CD4-positive, alpha-beta memory T cell (primary cell): Measurements from ENCODE around the gene STX11. TPM values are rescaled to one million over a fixed set of nuclear protein-coding genes. Genes with fewer than 3 reads are reported as not detected.
"Not testable (repeated sequence)": the region's sequence is repeated elsewhere in the genome, so short reads cannot be mapped to it uniquely, and the experiment has no call there.

Experiments used
- CTCF ChIA-PET: fragments of 350-600 bp; sonication (Branson Sonifier 250); formaldehyde crosslinking; loops from one replicate; lab custom pipeline; 2021; ENCODE audit warnings: inconsistent platforms; ENCODE audit not compliant: partially characterized antibody; lab: Charles Lee
- POLR2A ChIA-PET: fragments of 350-600 bp; sonication (Branson Sonifier 250); formaldehyde crosslinking; loops from one replicate; lab custom pipeline; 2021; ENCODE audit not compliant: partially characterized antibody; lab: Charles Lee
- DNase-seq, 5 donors: peaks; one replicate each; pipeline versions ENCODE4 v3.0.0 to v3.0.0-alpha.2; 2020 to 2022; ENCODE audit warnings: mixed read lengths in 1 of 5
- H3K27ac ChIP-seq: one replicate; pipeline ENCODE4 v1.7.0; 2013; ENCODE audit warnings: low read depth, low read length
- H3K27me3 ChIP-seq: 2 replicates; pipeline ENCODE4 v1.7.0; 2013; ENCODE audit warnings: mild to moderate bottlenecking, low read length, moderate library complexity; ENCODE audit not compliant: insufficient read depth
- H3K36me3 ChIP-seq: 2 replicates; pipeline ENCODE4 v1.7.0; 2013; ENCODE audit warnings: mild to moderate bottlenecking, low read length, moderate library complexity; ENCODE audit not compliant: insufficient read depth
- H3K4me1 ChIP-seq: 2 replicates; pipeline ENCODE4 v1.7.0; 2013; ENCODE audit warnings: mild to moderate bottlenecking, low read length, moderate library complexity; ENCODE audit not compliant: insufficient read depth
- H3K4me3 ChIP-seq, 2 donors: one replicate each; pipeline ENCODE4 v1.7.0; 2013; ENCODE audit warnings: low read length in 2 of 2, mild to moderate bottlenecking in 1 of 2
- H3K9me3 ChIP-seq, 2 donors: one replicate each; pipeline ENCODE4 v1.7.0; 2013; ENCODE audit warnings: low read length in 2 of 2, control low read depth in 1 of 2; ENCODE audit not compliant: control insufficient read depth in 1 of 2
- H3K27ac Mint-ChIP-seq, 7 donors: one replicate each; pipeline ENCODE4 v1.8.0; 2020 to 2021; ENCODE audit warnings: mixed read lengths in 7 of 7, mild to moderate bottlenecking in 6 of 7, inconsistent platforms in 3 of 7, moderate library complexity in 3 of 7
- H3K27me3 Mint-ChIP-seq, 2 donors: one replicate each; pipeline ENCODE4 v1.8.0; 2020 to 2021; ENCODE audit warnings: mixed read lengths in 2 of 2
- H3K36me3 Mint-ChIP-seq, 2 donors: one replicate each; pipeline ENCODE4 v1.8.0; 2020 to 2021; ENCODE audit warnings: mixed read lengths in 2 of 2, inconsistent platforms in 1 of 2, mild to moderate bottlenecking in 1 of 2
- H3K4me1 Mint-ChIP-seq, 4 donors: one replicate each; pipeline ENCODE4 v1.8.0; 2020 to 2021; ENCODE audit warnings: mixed read lengths in 4 of 4, mild to moderate bottlenecking in 1 of 4
- H3K4me3 Mint-ChIP-seq, 8 donors: one replicate each; pipeline ENCODE4 v1.8.0; 2020 to 2021; ENCODE audit warnings: mixed read lengths in 8 of 8, mild to moderate bottlenecking in 7 of 8, moderate library complexity in 6 of 8, inconsistent platforms in 3 of 8
- H3K9me3 Mint-ChIP-seq, 8 donors: one replicate each; pipeline ENCODE4 v1.8.0; 2020 to 2021; ENCODE audit warnings: mixed read lengths in 8 of 8, mild to moderate bottlenecking in 5 of 8, inconsistent platforms in 3 of 8, moderate library complexity in 1 of 8
- intact Hi-C: fragments of 100-400 bp; cut with micrococcal nuclease; formaldehyde crosslinking; loops from one replicate; pipeline ENCODE4 v1.15.1; 2023
- polyA plus RNA-seq, 2 donors: library from polyadenylated mRNA; unstranded; fragments of 300-500 nt; fragmentation: Illumina TruSeq; gene quantifications; one replicate each; pipeline ENCODE4 v1.2.3, GENCODE V29; 2021
- total RNA-seq, 2 experiments: library from RNA; stranded (reverse); gene quantifications; one replicate each; pipeline ENCODE4 v1.2.3, GENCODE V29; 2021

The STX11 gene
- total and polyA plus RNA-seq, 4 experiments from 2014 or later, result 5.7 to 11.0 (median 7.9) TPM

- Mint-ChIP-seq H3K9me3 (no peaks in the 10 kb centered on the region), H3K4me3 (peak overlapping the region in 1 of 8 donors; percentile 20), H3K27ac (no peak overlapping the region), H3K36me3 (no peaks in the 10 kb centered on the region), H3K27me3 (no peaks in the 10 kb centered on the region), H3K4me1 (peaks cover 6 to 16% (median 10%) of the 10 kb centered on the region in 4 donors)
- ChIA-PET POLR2A (no interaction called here), CTCF (interaction anchor here (1.2 kb wide), 1 partner anchor 89 kb away, joined by 3 read pairs; no protein-coding TSS in a partner anchor)
- H3K9me3 ChIP-seq, result no peaks in the 10 kb centered on the region
- H3K4me3 ChIP-seq, result no peak overlapping the region
- intact Hi-C loops, result no loop called here
- no peaks in the 10 kb centered on the region for H3K36me3 ChIP-seq
- H3K4me1 ChIP-seq, result peaks cover 9% of the 10 kb centered on the region
- DNase-seq, result no peak
- no peaks in the 10 kb centered on the region for H3K27me3 ChIP-seq
- no peak overlapping the region for H3K27ac ChIP-seq
Measured at GRCh38 chr6:144129469-144129868, 20.8 kb upstream of the STX11 start.

- intact Hi-C loops, result no loop called here
- Mint-ChIP-seq H3K36me3 (no peaks in the 10 kb centered on the region), H3K27ac (no peak overlapping the region), H3K9me3 (no peaks in the 10 kb centered on the region), H3K27me3 (no peaks in the 10 kb centered on the region), H3K4me3 (peak overlapping the region in 3 of 8 donors; percentile 7 to 74 (median 64)), H3K4me1 (peaks cover 6 to 16% (median 10%) of the 10 kb centered on the region in 4 donors)
- CTCF ChIA-PET, result interaction anchor here (1.1 kb wide), 1 partner anchor 26 kb away, joined by 3 read pairs; no protein-coding TSS in a partner anchor
- Histone ChIP-seq H3K27ac (no peak overlapping the region), H3K4me1 (peaks cover 9% of the 10 kb centered on the region), H3K27me3 (no peaks in the 10 kb centered on the region), H3K4me3 (no peak overlapping the region), H3K36me3 (no peaks in the 10 kb centered on the region), H3K9me3 (no peaks in the 10 kb centered on the region)
- DNase-seq, result no peak
- POLR2A ChIA-PET, result interaction anchor here (1.0 kb wide), 1 partner anchor 13 kb away, joined by 3 read pairs; no protein-coding TSS in a partner anchor
Measured at GRCh38 chr6:144131248-144131709, 19.0 kb upstream of the STX11 start.

GRCh38 chr6:144132167-144132690 is 18.1 kb upstream of the STX11 start:
- H3K27me3 Mint-ChIP-seq, DNase-seq, H3K4me3 ChIP-seq, H3K27ac Mint-ChIP-seq, H3K36me3 Mint-ChIP-seq, intact Hi-C loops, H3K9me3 ChIP-seq, POLR2A ChIA-PET, H3K9me3 Mint-ChIP-seq, H3K36me3 ChIP-seq, H3K4me1 ChIP-seq, H3K27me3 ChIP-seq, H3K27ac ChIP-seq, H3K4me3 Mint-ChIP-seq: not testable (repeated sequence)
- peaks cover 6 to 16% (median 10%) of the 10 kb centered on the region in 4 donors for H3K4me1 Mint-ChIP-seq
- CTCF ChIA-PET, result interaction anchor here (1.1 kb wide), 1 partner anchor 27 kb away, joined by 3 read pairs; no protein-coding TSS in a partner anchor

GRCh38 chr6:144133225-144133821 is 17.0 kb upstream of the STX11 start:
- Histone ChIP-seq H3K27ac (no peak overlapping the region), H3K4me3 (no peak overlapping the region), H3K27me3 (no peaks in the 10 kb centered on the region), H3K36me3 (no peaks in the 10 kb centered on the region), H3K4me1 (peaks cover 9% of the 10 kb centered on the region), H3K9me3 (no peaks in the 10 kb centered on the region)
- no peaks in the 10 kb centered on the region for H3K9me3 Mint-ChIP-seq
- ChIA-PET POLR2A (interaction anchor here (0.5 kb wide), 1 partner anchor 167 kb away, joined by 3 read pairs; no protein-coding TSS in a partner anchor), CTCF (no interaction called here)
- no peaks in the 10 kb centered on the region for H3K27me3 Mint-ChIP-seq
- H3K27ac Mint-ChIP-seq, result no peak overlapping the region
- H3K36me3 Mint-ChIP-seq, result no peaks in the 10 kb centered on the region
- intact Hi-C loops, result no loop called here
- H3K4me3 Mint-ChIP-seq, result no peak overlapping the region
- no peak for DNase-seq
- H3K4me1 Mint-ChIP-seq, result peaks cover 6 to 16% (median 10%) of the 10 kb centered on the region in 4 donors

GRCh38 chr6:144134176-144134575 is 16.1 kb upstream of the STX11 start:
- POLR2A ChIA-PET, result no interaction called here
- H3K4me3 ChIP-seq, result no peak overlapping the region
- H3K36me3 ChIP-seq, result no peaks in the 10 kb centered on the region
- intact Hi-C loops, result no loop called here
- CTCF ChIA-PET, result no interaction called here
- H3K4me1 Mint-ChIP-seq, result peaks cover 6 to 16% (median 10%) of the 10 kb centered on the region in 4 donors
- H3K9me3 ChIP-seq, result no peaks in the 10 kb centered on the region
- H3K27ac Mint-ChIP-seq, result no peak overlapping the region
- DNase-seq, result no peak
- no peak overlapping the region for H3K4me3 Mint-ChIP-seq
- H3K27ac ChIP-seq, result no peak overlapping the region
- no peaks in the 10 kb centered on the region for H3K9me3 Mint-ChIP-seq
- H3K27me3 Mint-ChIP-seq, result no peaks in the 10 kb centered on the region
- H3K27me3 ChIP-seq, result no peaks in the 10 kb centered on the region
- H3K36me3 Mint-ChIP-seq, result no peaks in the 10 kb centered on the region
- peaks cover 9% of the 10 kb centered on the region for H3K4me1 ChIP-seq

GRCh38 chr6:144134737-144135136 is 15.6 kb upstream of the STX11 start:
- POLR2A ChIA-PET, result no interaction called here

GRCh38 chr6:144138542-144138941 is 11.8 kb upstream of the STX11 start:
- Histone ChIP-seq H3K9me3 (no peaks in the 10 kb centered on the region), H3K4me1 (no peaks in the 10 kb centered on the region), H3K4me3 (no peak overlapping the region), H3K27me3 (no peaks in the 10 kb centered on the region), H3K36me3 (no peaks in the 10 kb centered on the region), H3K27ac (no peak overlapping the region)
- H3K4me3 Mint-ChIP-seq, result no peak overlapping the region
- no peaks in the 10 kb centered on the region for H3K9me3 Mint-ChIP-seq
- intact Hi-C loops, result no loop called here
- H3K36me3 Mint-ChIP-seq, result no peaks in the 10 kb centered on the region
- CTCF ChIA-PET, result interaction anchor here (1.2 kb wide), 1 partner anchor 17 kb away, joined by 3 read pairs; no protein-coding TSS in a partner anchor
- H3K27ac Mint-ChIP-seq, result no peak overlapping the region
- POLR2A ChIA-PET, result no interaction called here
- peaks cover 0 to 2% of the 10 kb centered on the region in 2 donors for H3K27me3 Mint-ChIP-seq
- peaks cover 0 to 1% (median 0%) of the 10 kb centered on the region in 4 donors for H3K4me1 Mint-ChIP-seq
- DNase-seq, result no peak

More at GRCh38 chr6:144134737-144135136, 15.6 kb upstream of the STX11 start:
- Histone ChIP-seq H3K4me3 (no peak overlapping the region), H3K36me3 (no peaks in the 10 kb centered on the region), H3K4me1 (peaks cover 9% of the 10 kb centered on the region), H3K27me3 (no peaks in the 10 kb centered on the region), H3K27ac (no peak overlapping the region), H3K9me3 (no peaks in the 10 kb centered on the region)
- peaks cover 6 to 16% (median 10%) of the 10 kb centered on the region in 4 donors for H3K4me1 Mint-ChIP-seq
- H3K27me3 Mint-ChIP-seq, result no peaks in the 10 kb centered on the region
- no peak overlapping the region for H3K4me3 Mint-ChIP-seq
- intact Hi-C loops, result no loop called here
- no peak overlapping the region for H3K27ac Mint-ChIP-seq
- CTCF ChIA-PET, result no interaction called here
- DNase-seq, result no peak
- H3K9me3 Mint-ChIP-seq, result no peaks in the 10 kb centered on the region
- no peaks in the 10 kb centered on the region for H3K36me3 Mint-ChIP-seq
